Ovary (tissue), 9 donors: ENCODE results near the gene PROM2. TPM values are rescaled to one million over a fixed set of nuclear protein-coding genes. Genes with fewer than 3 reads are reported as not detected.

Source experiments
- DNase-seq, 5 donors: peaks; one replicate each; pipeline ENCODE4 v3.0.0-alpha.2; 2019 to 2020
- H3K27ac ChIP-seq, 2 donors: fragments of 200-600 bp; one replicate each; pipeline versions ENCODE4 v1.5.1 to v1.8.0; 2019 to 2022
- H3K27me3 ChIP-seq: fragments of 200-600 bp; one replicate; pipeline ENCODE4 v1.8.0; 2022
- H3K36me3 ChIP-seq: fragments of 200-600 bp; sonication (generic); one replicate; pipeline ENCODE4 v1.5.1; 2019
- H3K4me1 ChIP-seq: one replicate; pipeline ENCODE4 v1.8.1; 2013; ENCODE audit warnings: mild to moderate bottlenecking, moderate library complexity; ENCODE audit not compliant: insufficient read depth
- H3K4me3 ChIP-seq: fragments of 200-600 bp; sonication (generic); one replicate; pipeline ENCODE4 v1.5.1; 2017
- H3K9me3 ChIP-seq, 2 donors: fragments of 200-600 bp in 1 of 2; sonication (generic) in 1 of 2; one replicate each; pipeline versions ENCODE4 v1.5.1 to v1.8.1; 2013 to 2019; ENCODE audit warnings: mild to moderate bottlenecking in 1 of 2, moderate library complexity in 1 of 2
- EP300 ChIP-seq: sonication (generic); formaldehyde crosslinking; IDR thresholded peaks from one replicate; pipeline ENCODE4 v1.6.1; 2017; ENCODE audit warnings: antibody characterized with exemption
- POLR2A ChIP-seq: fragments of 450-650 bp; IDR thresholded peaks from one replicate; pipeline ENCODE4 v1.6.1; 2017; ENCODE audit warnings: antibody characterized with exemption, mild to moderate bottlenecking, moderate library complexity
- WGBS, 3 donors: extraction: QIAGEN DNeasy Blood & Tissue Kit in 1 of 3; methylation state at CpG; one replicate each; pipeline versions ENCODE4 v1.1.5 to v1.1.7; 2013 to 2017; 5-methylcytosine and 5-hydroxymethylcytosine counted together
- intact Hi-C, 4 donors: fragments of 100-400 bp; cut with DNase I; formaldehyde crosslinking; loops; one replicate each; pipeline versions ENCODE4 v1.11.0 to v1.15.1; 2022 to 2023
- polyA plus RNA-seq, 2 donors: library from polyadenylated mRNA; stranded (reverse); fragments of 200-250 nt in 1 of 2; fragments of 350-450 nt in 1 of 2; fragmentation: Illumina TruSeq in 1 of 2; extraction: RNeasy Lipid Tissue Mini Kit (QIAGEN cat#74804) in 1 of 2; gene quantifications; one replicate each; pipeline ENCODE4 v1.2.3, GENCODE V29; 2013 to 2014
- total RNA-seq, 7 donors: library from RNA; depleted of rRNA in 2 of 7; stranded (reverse); fragments of >200 nt in 2 of 7; fragmentation: NEBNext Ultra II Directional in 3 of 7; extraction: Animal tissue kit (Norgen Biotek cat#: 25700) in 3 of 7; gene quantifications; one replicate each; pipeline versions ENCODE4 v1.1.0 to v1.2.4, GENCODE V29; 2016 to 2023
- TF ChIP-seq, protein P1 (sequence below), 3 donors: fragments of 450-650 bp in 2 of 3; fragments of 200-600 bp in 1 of 3; IDR thresholded peaks; one replicate each; pipeline versions ENCODE4 v1.5.1 to v1.8.0; 2016 to 2022; ENCODE audit warnings: antibody characterized with exemption in 3 of 3, mild to moderate bottlenecking in 1 of 3
- donor health status: DM: no; HTN: no; CAD: no; lungs with moderate emphysema.
- donor health status: DM: no; HTN: no; CAD: no.
- donor health status: Bipolar disorder and iron deficiency.
- donor health status: DM: yes; HTN: yes; CAD: no.
- donor health status: DM: no; HTN: no; CAD: no.
- donor health status: DM: yes; HTN: yes; CAD: no.

PROM2 gene
- total and polyA plus RNA-seq, 9 donors: 0.37 to 5.1 (median 3.4) TPM

DNA sequence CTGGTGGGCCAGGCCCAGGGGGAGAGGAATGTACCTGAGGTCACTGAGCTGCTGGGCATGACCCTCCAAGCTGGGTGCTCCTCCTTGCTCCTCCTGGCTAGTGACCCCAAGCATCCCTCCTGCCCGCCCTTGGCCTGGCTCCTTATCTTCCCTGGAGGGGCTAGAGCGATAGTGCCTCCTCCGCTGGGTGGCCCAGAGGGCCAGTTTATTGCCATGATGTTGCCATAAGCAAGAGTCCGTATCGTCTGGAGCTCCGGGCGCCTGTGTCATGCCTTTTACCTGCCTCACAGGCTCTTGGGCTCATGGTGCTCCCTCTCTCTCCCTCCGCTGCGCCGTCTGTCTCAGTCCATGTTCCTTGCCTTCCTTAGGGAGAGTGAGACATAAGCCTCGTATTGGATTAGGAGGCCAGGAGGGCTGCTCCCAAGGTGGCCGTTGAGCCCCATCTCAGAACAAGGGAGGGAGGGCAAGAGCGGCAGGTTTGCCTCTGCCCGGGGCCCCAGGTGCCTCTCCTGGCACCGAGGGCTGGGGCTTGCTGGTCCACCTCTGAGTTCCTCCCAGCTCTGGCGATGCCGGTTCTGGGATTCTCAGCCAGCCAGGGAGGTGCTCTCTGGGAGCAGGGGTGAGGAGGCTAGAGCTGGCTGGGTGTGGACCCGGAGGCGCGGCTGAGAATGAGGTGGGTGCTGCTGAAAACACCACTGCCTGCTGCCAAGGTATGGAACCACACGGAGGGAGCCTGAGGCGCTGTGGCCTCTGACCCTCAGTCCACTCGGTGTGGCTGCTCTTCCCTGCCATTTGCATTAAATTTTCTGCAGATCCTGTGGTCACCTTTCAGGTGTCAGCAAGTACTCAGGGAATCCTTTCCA, 45.5 kb downstream of the PROM2 start:
- Histone ChIP-seq H3K4me3 (no peak overlapping the region), H3K9me3 (no peaks in the 10 kb centered on the region), H3K4me1 (no peaks in the 10 kb centered on the region), H3K27me3 (no peaks in the 10 kb centered on the region), H3K36me3 (no peaks in the 10 kb centered on the region), H3K27ac (no peak overlapping the region)
- 74 to 79% (median 75%) methylated on average over 23 of the region's 23 CpGs for WGBS, 3 donors
- TF ChIP-seq, protein P1, sequence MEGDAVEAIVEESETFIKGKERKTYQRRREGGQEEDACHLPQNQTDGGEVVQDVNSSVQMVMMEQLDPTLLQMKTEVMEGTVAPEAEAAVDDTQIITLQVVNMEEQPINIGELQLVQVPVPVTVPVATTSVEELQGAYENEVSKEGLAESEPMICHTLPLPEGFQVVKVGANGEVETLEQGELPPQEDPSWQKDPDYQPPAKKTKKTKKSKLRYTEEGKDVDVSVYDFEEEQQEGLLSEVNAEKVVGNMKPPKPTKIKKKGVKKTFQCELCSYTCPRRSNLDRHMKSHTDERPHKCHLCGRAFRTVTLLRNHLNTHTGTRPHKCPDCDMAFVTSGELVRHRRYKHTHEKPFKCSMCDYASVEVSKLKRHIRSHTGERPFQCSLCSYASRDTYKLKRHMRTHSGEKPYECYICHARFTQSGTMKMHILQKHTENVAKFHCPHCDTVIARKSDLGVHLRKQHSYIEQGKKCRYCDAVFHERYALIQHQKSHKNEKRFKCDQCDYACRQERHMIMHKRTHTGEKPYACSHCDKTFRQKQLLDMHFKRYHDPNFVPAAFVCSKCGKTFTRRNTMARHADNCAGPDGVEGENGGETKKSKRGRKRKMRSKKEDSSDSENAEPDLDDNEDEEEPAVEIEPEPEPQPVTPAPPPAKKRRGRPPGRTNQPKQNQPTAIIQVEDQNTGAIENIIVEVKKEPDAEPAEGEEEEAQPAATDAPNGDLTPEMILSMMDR (IDR thresholded peaks at IDR 0.05): no peak
- TF ChIP-seq EP300: no peak
- TF ChIP-seq POLR2A: no peak
- DNase-seq: no peak
- intact Hi-C loops: no loop called here

- WGBS, 3 donors: 61 to 72% (median 66%) methylated on average over 11 of the region's 11 CpGs
- no peaks in the 10 kb centered on the region for H3K4me1 ChIP-seq
- no peaks in the 10 kb centered on the region for H3K27me3 ChIP-seq
- no peak for DNase-seq
- no peaks in the 10 kb centered on the region for H3K9me3 ChIP-seq
- no peaks in the 10 kb centered on the region for H3K36me3 ChIP-seq
- TF ChIP-seq, protein P1 (IDR thresholded peaks at IDR 0.05): no peak
- TF ChIP-seq EP300 (no peak), POLR2A (no peak)
- intact Hi-C loops: no loop called here
- H3K4me3 ChIP-seq: no peak overlapping the region
- H3K27ac ChIP-seq: no peak overlapping the region
Measured at GRCh38 chr2:95320344-95320712, 46.1 kb downstream of the PROM2 start.

DNA sequence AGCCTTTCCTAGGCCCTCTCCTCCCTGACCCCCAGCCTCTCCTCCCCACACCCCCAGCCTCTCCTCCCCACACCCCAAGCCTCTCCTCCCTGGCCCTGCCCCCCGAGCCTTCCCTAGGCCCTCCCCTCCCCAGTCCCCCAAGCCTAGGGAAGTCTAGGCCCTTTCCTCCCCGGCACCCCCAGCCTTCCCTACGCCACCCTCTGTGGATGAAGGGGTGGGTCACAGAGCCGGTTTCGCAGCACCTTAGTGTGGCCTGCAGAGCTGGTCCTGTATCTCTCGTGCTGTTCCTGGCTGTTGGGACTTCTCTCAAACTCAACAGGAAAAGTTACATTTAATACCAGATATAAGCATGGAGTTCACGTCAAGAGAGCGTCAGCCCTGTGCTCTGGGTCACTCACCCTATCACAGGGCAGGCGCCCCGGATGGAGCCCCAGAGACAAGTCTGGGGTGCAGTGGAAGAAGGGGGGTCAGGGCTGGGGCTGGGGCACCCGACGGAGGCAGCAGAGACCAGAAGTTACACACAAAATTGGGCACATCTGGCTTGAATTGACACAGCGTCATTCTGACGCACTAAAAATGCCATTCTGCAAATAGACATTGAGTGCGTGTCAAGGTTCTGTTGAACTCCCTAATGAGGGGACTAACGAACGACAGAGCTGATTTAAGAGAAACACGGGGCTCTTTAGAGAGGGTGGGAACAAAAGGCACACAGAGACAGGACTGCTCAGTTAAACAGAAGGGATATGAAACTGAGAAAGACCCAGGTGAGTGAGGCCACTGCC, 46.9 kb downstream of the PROM2 start:
- no peaks in the 10 kb centered on the region for H3K36me3 ChIP-seq
- WGBS, 3 donors: 63 to 67% (median 65%) methylated on average over 17 to 18 of the region's 18 CpGs

More for the DNA sequence above, 46.9 kb downstream of the PROM2 start:
- Histone ChIP-seq H3K9me3 (no peaks in the 10 kb centered on the region), H3K4me1 (no peaks in the 10 kb centered on the region), H3K27ac (no peak overlapping the region), H3K27me3 (no peaks in the 10 kb centered on the region), H3K4me3 (no peak overlapping the region)
- TF ChIP-seq POLR2A (no peak), EP300 (no peak)
- TF ChIP-seq, protein P1 (IDR thresholded peaks at IDR 0.05): no peak
- intact Hi-C loops: no loop called here
- no peak for DNase-seq
